ENCODE data around the gene DHRS11. TPM values are rescaled to one million over a fixed set of nuclear protein-coding genes. Genes with fewer than 3 reads are reported as not detected.

The DHRS11 gene
- total and polyA plus RNA-seq, 3 experiments from 2014 or later, result 4.3 to 13.0 (median 11.1) TPM

- peak overlapping the region; percentile 93 for H3K4me3 ChIP-seq (ENCODE audit: low read length)
- no peak for DNase-seq
- Mint-ChIP-seq H3K4me1 (peaks cover 42 to 63% (median 58%) of the 10 kb centered on the region in 3 donors), H3K9me3 (no peaks in the 10 kb centered on the region), H3K4me3 (peak overlapping the region; percentile 89 to 97 (median 92)), H3K27me3 (peaks cover 0 to 4% of the 10 kb centered on the region in 2 donors), H3K27ac (peak overlapping the region; percentile 89 to 99 (median 96)), H3K36me3 (peaks cover 0 to 38% (median 0%) of the 10 kb centered on the region in 3 donors)
- H3K36me3 ChIP-seq (ENCODE audit: insufficient read depth, low read length), result no peaks in the 10 kb centered on the region
- CTCF ChIA-PET, result interaction anchor here (1.6 to 3.6 kb wide), 3 partner anchors 12 to 56 kb away, joined by 9 to 24 read pairs (median 11); partner anchors contain the start of genes MRM1, MYO19 and PIGW
- no peaks in the 10 kb centered on the region for H3K27me3 ChIP-seq (ENCODE audit: insufficient read depth, low read length, poor library complexity, severe bottlenecking)
- peak overlapping the region; percentile 78 for H3K27ac ChIP-seq (ENCODE audit: low read depth, low read length)
- POLR2A ChIA-PET, result interaction anchor here (0.6 to 3.8 kb wide), 3 partner anchors 11 to 1047 kb away, joined by 4 to 56 read pairs (median 5); partner anchors contain the start of genes MYO19 and PIGW
- peaks cover 53% of the 10 kb centered on the region for H3K4me1 ChIP-seq (ENCODE audit: insufficient read depth, low read length)
- no peaks in the 10 kb centered on the region for H3K9me3 ChIP-seq (ENCODE audit: low read length)
These were observed 45.1 kb upstream of the DHRS11 start for GRCh38 chr17:36546418-36547093.

- H3K4me1 Mint-ChIP-seq, result peaks cover 49 to 71% (median 69%) of the 10 kb centered on the region in 3 donors
- Histone ChIP-seq H3K27ac (ENCODE audit: low read depth, low read length) (no peak overlapping the region), H3K9me3 (ENCODE audit: low read length) (no peaks in the 10 kb centered on the region), H3K4me1 (ENCODE audit: insufficient read depth, low read length) (peaks cover 64% of the 10 kb centered on the region), H3K27me3 (ENCODE audit: insufficient read depth, low read length, poor library complexity, severe bottlenecking) (no peaks in the 10 kb centered on the region), H3K36me3 (ENCODE audit: insufficient read depth, low read length) (no peaks in the 10 kb centered on the region), H3K4me3 (ENCODE audit: low read length) (no peak overlapping the region)
- peak overlapping the region; percentile 24 to 99 (median 86) for H3K27ac Mint-ChIP-seq
- ChIA-PET CTCF (no interaction called here), POLR2A (no interaction called here)
- peak overlapping the region; percentile 33 to 85 (median 56) for H3K4me3 Mint-ChIP-seq
- DNase-seq, result no peak
- no peaks in the 10 kb centered on the region for H3K9me3 Mint-ChIP-seq
- H3K27me3 Mint-ChIP-seq, result peaks cover 0 to 4% of the 10 kb centered on the region in 2 donors
- H3K36me3 Mint-ChIP-seq, result peaks cover 0 to 41% (median 0%) of the 10 kb centered on the region in 3 donors
These were observed 43.9 kb upstream of the DHRS11 start for GRCh38 chr17:36547776-36548175.

GRCh38 chr17:36550491-36551417 is 40.9 kb upstream of the DHRS11 start:
- CTCF ChIA-PET, result interaction anchor here (0.8 to 2.2 kb wide), 2 partner anchors 52 to 1564 kb away, joined by 3 to 5 read pairs; no protein-coding TSS in a partner anchor
- peak in 2 of 5 donors; percentile 36 to 59 for DNase-seq
- H3K9me3 Mint-ChIP-seq, result no peaks in the 10 kb centered on the region
- H3K36me3 ChIP-seq (ENCODE audit: insufficient read depth, low read length), result peaks cover 8% of the 10 kb centered on the region
- peaks cover 59 to 87% (median 80%) of the 10 kb centered on the region in 3 donors for H3K4me1 Mint-ChIP-seq
- peaks cover 0 to 2% of the 10 kb centered on the region in 2 donors for H3K27me3 Mint-ChIP-seq
- H3K27me3 ChIP-seq (ENCODE audit: insufficient read depth, low read length, poor library complexity, severe bottlenecking), result no peaks in the 10 kb centered on the region
- POLR2A ChIA-PET, result interaction anchor here (0.6 to 0.7 kb wide), 2 partner anchors 15 to 1038 kb away, joined by 3 read pairs; no protein-coding TSS in a partner anchor
- no peak overlapping the region for H3K4me3 ChIP-seq (ENCODE audit: low read length)
- H3K27ac ChIP-seq (ENCODE audit: low read depth, low read length), result no peak overlapping the region
- H3K36me3 Mint-ChIP-seq, result peaks cover 0 to 44% (median 5%) of the 10 kb centered on the region in 3 donors
- H3K27ac Mint-ChIP-seq, result peak overlapping the region in 7 of 8 donors; percentile 13 to 99 (median 79)
- peaks cover 82% of the 10 kb centered on the region for H3K4me1 ChIP-seq (ENCODE audit: insufficient read depth, low read length)
- H3K4me3 Mint-ChIP-seq, result peak overlapping the region; percentile 41 to 78 (median 61)
- H3K9me3 ChIP-seq (ENCODE audit: low read length), result no peaks in the 10 kb centered on the region

- H3K36me3 ChIP-seq (ENCODE audit: insufficient read depth, low read length), result peaks cover 26% of the 10 kb centered on the region
- Mint-ChIP-seq H3K27me3 (peaks cover 0 to 2% of the 10 kb centered on the region in 2 donors), H3K4me1 (peaks cover 55 to 79% (median 71%) of the 10 kb centered on the region in 3 donors), H3K9me3 (no peaks in the 10 kb centered on the region), H3K4me3 (peak overlapping the region in 5 of 7 donors; percentile 17 to 62 (median 27)), H3K36me3 (peaks cover 8 to 54% (median 15%) of the 10 kb centered on the region in 3 donors), H3K27ac (peak overlapping the region in 7 of 8 donors; percentile 1 to 91 (median 58))
- H3K27me3 ChIP-seq (ENCODE audit: insufficient read depth, low read length, poor library complexity, severe bottlenecking), result no peaks in the 10 kb centered on the region
- peaks cover 59% of the 10 kb centered on the region for H3K4me1 ChIP-seq (ENCODE audit: insufficient read depth, low read length)
- POLR2A ChIA-PET, result no interaction called here
- no peak overlapping the region for H3K27ac ChIP-seq (ENCODE audit: low read depth, low read length)
- H3K4me3 ChIP-seq (ENCODE audit: low read length), result no peak overlapping the region
- CTCF ChIA-PET, result no interaction called here
- no peaks in the 10 kb centered on the region for H3K9me3 ChIP-seq (ENCODE audit: low read length)
- DNase-seq, result peak in 1 of 5 donors; percentile 59
These were observed 38.2 kb upstream of the DHRS11 start for GRCh38 chr17:36553459-36553858.

GRCh38 chr17:36566081-36566480 is 25.6 kb upstream of the DHRS11 start:
- Histone ChIP-seq H3K4me1 (ENCODE audit: insufficient read depth, low read length) (no peaks in the 10 kb centered on the region), H3K9me3 (ENCODE audit: low read length) (no peaks in the 10 kb centered on the region), H3K36me3 (ENCODE audit: insufficient read depth, low read length) (peaks cover 50% of the 10 kb centered on the region), H3K4me3 (ENCODE audit: low read length) (no peak overlapping the region), H3K27ac (ENCODE audit: low read depth, low read length) (no peak overlapping the region), H3K27me3 (ENCODE audit: insufficient read depth, low read length, poor library complexity, severe bottlenecking) (no peaks in the 10 kb centered on the region)
- POLR2A ChIA-PET, result no interaction called here
- Mint-ChIP-seq H3K27ac (peak overlapping the region in 1 of 8 donors; percentile 6), H3K4me3 (no peak overlapping the region), H3K9me3 (no peaks in the 10 kb centered on the region), H3K36me3 (peaks cover 3 to 77% (median 18%) of the 10 kb centered on the region in 3 donors), H3K27me3 (no peaks in the 10 kb centered on the region), H3K4me1 (peaks cover 25 to 43% (median 26%) of the 10 kb centered on the region in 3 donors)
- CTCF ChIA-PET, result interaction anchor here (2.3 kb wide), 1 partner anchor 37 kb away, joined by 6 read pairs; no protein-coding TSS in a partner anchor
- no peak for DNase-seq

- Mint-ChIP-seq H3K27ac (peak overlapping the region in 1 of 8 donors; percentile 15), H3K4me3 (peak overlapping the region in 1 of 7 donors; percentile 36), H3K4me1 (peaks cover 21 to 31% (median 28%) of the 10 kb centered on the region in 3 donors), H3K9me3 (no peaks in the 10 kb centered on the region), H3K27me3 (no peaks in the 10 kb centered on the region), H3K36me3 (peaks cover 6 to 76% (median 12%) of the 10 kb centered on the region in 3 donors)
- Histone ChIP-seq H3K36me3 (ENCODE audit: insufficient read depth, low read length) (peaks cover 43% of the 10 kb centered on the region), H3K4me3 (ENCODE audit: low read length) (no peak overlapping the region), H3K27ac (ENCODE audit: low read depth, low read length) (no peak overlapping the region), H3K9me3 (ENCODE audit: low read length) (no peaks in the 10 kb centered on the region), H3K27me3 (ENCODE audit: insufficient read depth, low read length, poor library complexity, severe bottlenecking) (no peaks in the 10 kb centered on the region), H3K4me1 (ENCODE audit: insufficient read depth, low read length) (no peaks in the 10 kb centered on the region)
- POLR2A ChIA-PET, result no interaction called here
- CTCF ChIA-PET, result no interaction called here
- no peak for DNase-seq
These were observed 16.7 kb upstream of the DHRS11 start for GRCh38 chr17:36575028-36575427.

GRCh38 chr17:36576793-36577192 is 14.9 kb upstream of the DHRS11 start:
- no peaks in the 10 kb centered on the region for H3K27me3 ChIP-seq (ENCODE audit: insufficient read depth, low read length, poor library complexity, severe bottlenecking)
- H3K36me3 Mint-ChIP-seq, result peaks cover 6 to 77% (median 14%) of the 10 kb centered on the region in 3 donors
- H3K27me3 Mint-ChIP-seq, result no peaks in the 10 kb centered on the region
- ChIA-PET POLR2A (no interaction called here), CTCF (no interaction called here)
- no peak for DNase-seq
- H3K4me1 ChIP-seq (ENCODE audit: insufficient read depth, low read length), result no peaks in the 10 kb centered on the region
- peak overlapping the region in 1 of 8 donors; percentile 44 for H3K27ac Mint-ChIP-seq
- no peak overlapping the region for H3K4me3 ChIP-seq (ENCODE audit: low read length)
- no peak overlapping the region for H3K27ac ChIP-seq (ENCODE audit: low read depth, low read length)
- peaks cover 41% of the 10 kb centered on the region for H3K36me3 ChIP-seq (ENCODE audit: insufficient read depth, low read length)
- peaks cover 21 to 34% (median 32%) of the 10 kb centered on the region in 3 donors for H3K4me1 Mint-ChIP-seq
- H3K9me3 ChIP-seq (ENCODE audit: low read length), result no peaks in the 10 kb centered on the region
- H3K4me3 Mint-ChIP-seq, result no peak overlapping the region
- H3K9me3 Mint-ChIP-seq, result no peaks in the 10 kb centered on the region

Measured in CD8-positive, alpha-beta memory T cell (primary cell).